ENCODE results near the gene SEC61A1.

The SEC61A1 gene

GRCh38 chr3:128060473-128061381 lies 8.5 kb downstream of the SEC61A1 start:
- DNase-seq: no peak

- no peak for DNase-seq
Measured at GRCh38 chr3:128062033-128062745, 10.0 kb downstream of the SEC61A1 start.

GRCh38 chr3:128063865-128064264 lies 11.6 kb downstream of the SEC61A1 start:
- DNase-seq: no peak

- no peak for DNase-seq
Measured at GRCh38 chr3:128064962-128065361, 12.7 kb downstream of the SEC61A1 start.

- DNase-seq: no peak
Measured at GRCh38 chr3:128066114-128066513, 13.9 kb downstream of the SEC61A1 start.

GRCh38 chr3:128066676-128067075 lies 14.4 kb downstream of the SEC61A1 start:
- no peak for DNase-seq

- no peak for DNase-seq
Measured at GRCh38 chr3:128067489-128067888, 15.3 kb downstream of the SEC61A1 start.

- no peak for DNase-seq
Measured at GRCh38 chr3:128068156-128068620, 16.0 kb downstream of the SEC61A1 start.

- DNase-seq: no peak
Measured at GRCh38 chr3:128069271-128069670, 17.0 kb downstream of the SEC61A1 start.

- DNase-seq: no peak
Measured at GRCh38 chr3:128070898-128071591, 18.8 kb downstream of the SEC61A1 start.

GRCh38 chr3:128071771-128072453 lies 19.7 kb downstream of the SEC61A1 start:
- DNase-seq: no peak

- DNase-seq: no peak
Measured at GRCh38 chr3:128072454-128073184, 20.4 kb downstream of the SEC61A1 start.

- DNase-seq: no peak
Measured at GRCh38 chr3:128073185-128073725, 21.0 kb downstream of the SEC61A1 start.

- no peak for DNase-seq
Measured at GRCh38 chr3:128073807-128074206, 21.6 kb downstream of the SEC61A1 start.

GRCh38 chr3:128074851-128075521 lies 22.7 kb downstream of the SEC61A1 start:
- no peak for DNase-seq

GRCh38 chr3:128075522-128076482 lies 23.6 kb downstream of the SEC61A1 start:
- DNase-seq: no peak

- DNase-seq: no peak
Measured at GRCh38 chr3:128076483-128077201, 24.4 kb downstream of the SEC61A1 start.

GRCh38 chr3:128077202-128077624 lies 25.0 kb downstream of the SEC61A1 start:
- no peak for DNase-seq

- no peak for DNase-seq
Measured at GRCh38 chr3:128077665-128078064, 25.4 kb downstream of the SEC61A1 start.
